Kasumi-1 (cell line): ENCODE data around the gene SMG1.

Source experiments
- DNase-seq, 2 experiments: peaks; one replicate each; lab custom pipeline; 2025; lab: John Stamatoyannopoulos, UW

Gene SMG1

DNA sequence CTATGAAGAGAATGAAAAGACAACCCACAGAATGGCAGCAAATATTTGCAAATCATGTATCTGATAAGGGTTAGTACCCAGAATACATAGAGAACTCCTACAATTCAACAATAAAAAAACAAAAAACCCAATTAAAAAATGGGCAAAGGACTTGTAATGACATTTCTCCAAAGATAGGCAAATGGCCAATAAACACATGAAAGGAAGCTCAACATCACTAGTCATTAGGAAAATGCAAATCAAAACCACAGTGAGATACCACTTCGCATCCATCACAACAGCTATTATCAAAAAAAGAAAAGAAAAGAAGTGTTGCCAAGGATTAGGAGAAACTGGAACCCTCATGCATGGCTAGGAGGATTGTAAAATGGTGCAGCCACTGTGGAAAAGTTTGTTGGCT, 79.8 kb downstream of the SMG1 start:
- DNase-seq, result no peak

DNA sequence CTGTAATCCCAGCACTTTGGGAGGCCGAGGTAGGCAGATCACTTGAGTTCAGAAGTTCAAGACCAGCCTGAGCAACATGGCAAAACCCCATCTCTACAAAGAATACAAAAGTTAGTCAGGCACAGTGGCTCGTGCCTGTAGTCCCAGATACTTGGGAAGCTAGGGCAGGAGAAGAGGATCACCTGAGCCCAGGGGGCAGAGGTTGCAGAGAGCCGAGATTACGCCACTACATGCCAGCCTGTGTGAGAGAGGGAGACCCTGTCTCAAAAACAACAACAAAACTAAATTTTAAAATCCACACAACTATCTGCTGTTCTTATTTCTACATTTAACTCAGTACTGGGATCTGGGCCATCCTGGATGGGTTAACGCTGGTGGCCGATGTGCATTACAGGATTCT, 83.6 kb downstream of the SMG1 start:
- DNase-seq, result no peak

DNA sequence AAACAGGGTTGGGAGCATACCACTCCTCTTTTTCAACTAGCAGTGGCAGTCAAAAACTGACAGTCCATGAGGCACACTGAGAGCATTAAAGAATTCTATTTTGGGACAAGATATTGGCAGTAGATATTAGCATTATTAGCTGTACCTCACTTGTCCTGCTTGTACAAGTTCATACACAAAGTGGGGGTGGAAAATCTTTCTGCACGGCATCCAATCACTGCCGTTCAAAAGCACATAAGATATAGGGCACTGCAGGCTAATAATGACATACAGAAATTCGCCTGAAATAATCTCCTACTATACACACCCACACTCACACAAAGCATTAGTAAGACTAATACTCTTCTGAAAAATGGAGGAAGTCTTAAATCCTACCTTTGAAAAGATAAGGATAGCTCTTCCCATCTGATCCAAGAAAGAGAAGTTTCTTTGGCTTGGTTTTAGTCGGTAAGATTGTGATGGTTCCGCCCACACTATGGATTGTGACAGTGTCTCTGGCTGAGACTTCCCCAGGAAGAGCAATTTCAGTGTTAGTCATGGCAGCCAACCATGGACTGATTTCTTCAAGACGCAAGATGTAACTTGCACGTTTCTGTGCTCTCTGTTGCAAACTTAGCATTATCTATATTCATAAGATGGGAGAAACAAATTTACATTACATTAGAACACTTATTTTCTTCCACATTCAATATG, 84.2 kb downstream of the SMG1 start:
- DNase-seq, result no peak

DNA sequence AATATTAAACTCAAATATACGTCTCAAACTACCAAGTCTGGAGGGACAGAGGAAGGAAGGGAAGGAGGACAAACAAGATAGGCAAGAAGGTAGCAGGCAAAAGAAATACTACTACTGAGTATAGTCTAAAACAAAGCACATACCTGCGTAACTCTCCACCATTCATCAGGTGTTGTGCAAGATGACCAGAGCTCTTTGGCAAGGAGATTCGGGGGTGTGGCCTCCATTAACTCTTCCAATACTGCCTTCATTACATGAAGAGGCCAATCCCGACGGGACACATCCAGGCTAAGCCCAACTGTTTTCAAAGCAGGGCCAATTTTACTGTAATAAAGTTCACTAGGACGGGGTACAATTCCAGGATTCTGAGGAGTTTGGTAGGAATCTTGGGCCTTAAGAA, 86.7 kb downstream of the SMG1 start:
- no peak for DNase-seq

DNA sequence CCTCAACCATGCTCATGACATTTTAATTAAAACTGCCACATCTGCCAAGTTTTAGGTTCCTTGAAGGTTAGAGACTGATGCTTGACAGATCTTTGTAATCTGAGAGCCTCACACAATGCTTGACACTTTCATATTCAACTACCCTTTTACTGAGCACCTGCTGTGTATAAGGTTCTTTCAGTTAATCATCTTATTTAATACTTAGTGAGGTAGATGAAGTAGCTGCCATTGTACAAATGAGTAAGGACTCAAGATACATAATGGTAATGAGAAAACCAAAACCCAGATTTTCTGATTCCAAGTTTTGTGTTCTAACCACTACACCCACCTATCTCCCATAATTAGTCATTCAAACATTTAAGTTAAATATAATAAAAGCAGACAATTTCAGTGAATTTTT, 89.5 kb downstream of the SMG1 start:
- no peak for DNase-seq

DNA sequence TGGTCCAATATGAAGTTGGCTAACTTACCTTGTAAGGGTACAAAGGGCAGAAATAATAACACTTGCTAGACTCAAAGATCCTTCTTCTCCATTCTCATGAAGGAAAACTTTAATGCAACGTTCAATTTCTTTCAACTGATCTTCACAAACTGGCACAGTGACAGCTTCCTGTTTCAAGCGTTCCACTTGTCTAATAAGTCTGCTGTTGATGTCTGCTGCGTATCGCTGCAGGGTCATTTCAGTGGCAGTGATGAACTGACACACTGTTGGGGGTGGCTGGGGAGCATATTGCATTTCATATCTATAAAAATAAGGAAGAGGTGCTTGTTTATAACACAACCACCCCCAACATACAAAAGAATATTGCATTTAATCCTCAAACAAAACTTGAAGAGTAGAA, 91.3 kb downstream of the SMG1 start:
- no peak for DNase-seq

DNA sequence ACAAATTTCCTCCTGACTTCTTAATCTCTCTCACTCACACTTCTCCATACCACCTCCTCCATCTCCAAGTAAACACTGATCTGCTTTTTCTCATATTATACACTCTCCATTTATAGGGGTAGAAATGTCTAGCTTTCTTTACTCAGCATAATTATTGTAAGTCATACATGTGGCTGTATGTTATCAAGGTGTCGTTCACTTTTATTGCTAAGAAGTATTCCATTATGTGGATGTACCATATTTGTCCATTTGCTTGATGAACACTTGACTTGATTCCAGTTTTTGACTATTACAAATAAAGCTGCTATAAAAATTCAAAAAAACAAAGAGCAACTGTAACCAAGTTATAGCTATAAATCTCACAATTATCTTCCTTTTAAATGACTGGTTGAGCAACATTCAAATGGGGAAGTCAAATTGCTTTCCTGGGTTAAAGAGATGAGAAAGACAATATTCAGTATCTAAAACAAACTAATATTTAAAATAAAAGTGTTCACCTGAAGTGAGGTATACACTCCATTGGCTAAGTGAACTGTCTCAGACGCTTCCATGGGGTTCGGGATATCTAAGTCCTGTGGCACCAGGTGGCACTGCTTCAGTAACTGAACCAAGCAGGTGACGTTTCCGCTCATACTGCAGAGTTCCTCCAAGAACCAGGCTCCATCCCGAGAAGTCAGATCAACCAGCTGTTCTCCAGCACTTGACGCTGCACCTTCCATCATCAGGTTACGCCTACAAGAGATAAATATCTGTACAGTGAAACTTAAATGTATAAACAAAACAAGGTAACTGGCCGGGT, 92.3 kb downstream of the SMG1 start:
- no peak for DNase-seq

DNA sequence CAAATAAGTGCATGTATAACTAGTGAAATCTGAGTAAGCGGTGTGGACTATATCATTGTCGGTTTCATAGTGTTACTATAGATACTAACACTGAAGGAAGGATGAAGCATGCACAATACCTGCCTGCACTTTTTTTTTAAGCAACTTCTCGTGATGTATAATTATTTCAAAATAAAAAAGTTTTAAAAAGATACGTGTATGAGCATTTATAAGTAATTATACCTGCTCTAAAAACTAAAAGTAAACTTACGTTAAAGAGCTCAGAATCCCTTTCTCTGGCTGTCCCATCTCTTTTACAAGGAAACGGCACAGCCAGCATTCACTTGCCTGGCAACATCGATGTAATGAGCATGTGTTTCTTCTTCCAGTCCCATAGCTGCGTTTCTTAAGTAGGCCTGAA, 93.6 kb downstream of the SMG1 start:
- DNase-seq, result no peak

DNA sequence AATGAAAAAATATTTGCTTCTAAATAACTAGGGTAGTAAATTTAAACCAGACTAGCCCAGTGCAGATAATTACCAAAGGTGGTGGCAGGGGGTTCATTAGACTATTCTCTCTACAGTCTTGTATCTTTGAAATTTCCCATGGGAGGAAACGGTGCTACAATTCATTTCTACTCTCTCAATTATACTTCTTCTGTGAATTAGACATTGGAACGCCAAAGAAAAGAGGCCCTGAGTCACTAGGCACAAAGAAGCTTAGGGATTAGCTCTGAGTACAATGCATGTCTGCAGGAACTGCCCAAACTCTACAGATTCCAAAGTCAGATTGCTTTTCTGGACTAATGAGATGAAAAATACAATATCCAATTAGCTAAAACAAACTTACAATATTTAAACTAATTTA, 94.2 kb downstream of the SMG1 start:
- DNase-seq, result no peak

DNA sequence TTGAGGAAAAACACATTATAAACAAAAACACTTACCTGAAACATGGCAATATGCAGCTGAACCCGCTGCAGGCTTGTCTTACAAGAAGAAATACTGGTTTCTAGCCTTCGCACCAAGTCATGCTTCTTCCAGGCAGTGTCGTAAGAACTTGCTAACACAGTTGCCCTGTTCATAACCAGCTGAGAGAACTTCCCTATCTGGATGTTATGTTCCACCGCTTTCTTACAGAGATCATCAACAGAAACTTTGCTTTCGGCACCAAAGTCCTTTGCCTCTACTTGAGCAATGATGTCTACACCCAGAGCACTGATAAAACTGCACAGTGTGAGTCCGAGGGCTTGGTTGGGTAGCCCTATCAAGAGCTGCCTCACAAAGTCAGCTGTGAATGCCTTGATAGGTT, 97.0 kb downstream of the SMG1 start:
- no peak for DNase-seq

DNA sequence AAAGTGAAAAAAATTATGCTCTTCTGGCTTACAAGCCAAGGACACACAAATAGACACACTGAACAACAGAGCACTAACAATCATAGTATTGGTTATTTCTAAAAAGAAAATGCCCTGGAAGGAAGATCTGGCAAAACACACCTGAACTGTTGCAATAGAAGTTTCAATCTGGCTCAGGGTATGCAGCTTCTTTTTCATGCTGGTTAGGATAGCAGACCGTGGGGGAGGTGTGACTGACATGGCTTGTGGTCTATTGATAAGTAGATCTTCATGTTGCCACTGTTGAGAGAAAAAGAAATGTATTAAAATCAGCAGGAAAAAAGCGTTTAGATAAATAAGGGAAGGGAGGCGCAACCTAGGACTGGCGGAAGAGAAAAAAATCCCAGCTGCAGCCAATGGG, 98.3 kb downstream of the SMG1 start:
- DNase-seq, result no peak

DNA sequence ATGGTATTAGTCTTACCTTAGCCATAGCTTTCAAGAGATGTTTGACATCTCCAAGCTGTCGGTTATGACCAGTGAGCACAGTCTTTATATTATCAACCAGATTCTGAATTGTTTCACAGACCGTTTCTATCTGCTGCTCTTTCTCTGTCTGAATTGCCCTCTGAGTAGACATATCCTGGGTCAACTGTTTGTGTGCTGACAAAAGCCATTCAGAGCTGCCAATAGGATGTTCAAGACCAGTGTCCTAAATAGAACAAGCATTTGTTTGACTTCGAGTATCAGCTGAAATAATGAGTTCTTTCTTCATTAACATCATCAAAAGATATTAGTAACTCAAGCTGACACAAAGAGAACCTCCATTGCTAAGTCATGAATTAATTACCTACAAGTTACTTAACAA, 109.9 kb downstream of the SMG1 start:
- no peak for DNase-seq

DNA sequence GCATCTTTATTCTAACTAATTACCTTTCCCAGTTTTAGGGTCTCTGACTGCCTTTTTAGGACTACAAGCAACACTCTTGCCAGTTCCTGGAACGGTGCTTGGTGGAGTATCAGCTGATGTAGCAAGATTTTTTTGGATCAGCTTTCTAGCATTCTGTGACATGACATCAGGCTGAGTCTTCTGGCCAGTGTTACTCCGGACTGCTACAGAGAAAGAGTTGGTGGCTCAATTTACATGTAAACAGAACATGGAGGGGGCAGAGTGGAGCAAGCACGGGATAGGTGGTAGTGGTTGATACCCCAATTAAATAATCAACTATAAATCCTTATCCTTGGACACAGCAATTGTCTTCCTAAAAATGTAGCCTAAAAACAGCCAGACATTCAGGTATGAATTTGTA, 114.3 kb downstream of the SMG1 start:
- no peak for DNase-seq

DNA sequence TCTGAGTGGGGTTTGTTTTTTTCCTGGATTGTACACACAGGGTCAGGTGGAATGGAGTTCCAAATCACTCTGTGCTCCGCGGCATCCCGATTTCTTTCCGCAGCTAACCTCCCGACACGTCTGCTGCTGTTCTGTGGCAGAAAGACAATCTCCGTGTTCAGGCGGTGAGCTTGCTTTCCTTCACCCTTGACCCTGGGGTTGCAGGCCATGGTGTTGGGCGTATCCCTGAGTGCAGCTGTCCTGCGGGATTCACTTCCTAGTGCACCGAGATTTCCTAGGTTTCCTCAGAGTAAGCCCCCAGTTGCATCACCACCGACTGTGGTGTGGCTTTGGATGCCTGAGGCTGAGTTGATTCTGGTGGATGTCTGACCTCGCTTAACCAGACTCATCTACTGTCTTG, 117.0 kb downstream of the SMG1 start:
- no peak for DNase-seq

DNA sequence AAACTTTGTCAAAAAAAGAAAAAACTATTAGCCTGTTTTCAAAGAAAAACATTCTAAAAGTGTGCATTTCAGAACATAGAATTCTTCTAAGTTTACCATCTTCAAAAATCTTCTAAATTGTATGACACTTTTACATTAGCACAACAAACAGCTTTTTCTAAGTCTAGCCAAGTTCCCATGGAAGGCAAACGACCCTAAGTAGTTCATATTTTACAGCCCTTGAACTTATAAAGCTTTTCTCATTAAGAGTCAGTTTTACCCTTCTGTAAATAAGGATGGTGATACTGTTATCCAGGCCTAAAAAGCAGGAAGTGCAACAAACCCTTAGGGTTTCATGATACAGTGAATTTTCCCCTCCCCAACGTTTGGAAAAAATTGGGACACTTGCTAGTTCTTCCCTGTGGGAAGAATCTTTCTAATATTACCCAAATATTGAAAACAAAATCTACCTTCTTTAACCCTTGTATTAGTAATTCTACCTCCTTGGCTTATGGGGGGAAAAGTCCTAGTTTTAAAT, 120.9 kb downstream of the SMG1 start:
- DNase-seq, result no peak

DNA sequence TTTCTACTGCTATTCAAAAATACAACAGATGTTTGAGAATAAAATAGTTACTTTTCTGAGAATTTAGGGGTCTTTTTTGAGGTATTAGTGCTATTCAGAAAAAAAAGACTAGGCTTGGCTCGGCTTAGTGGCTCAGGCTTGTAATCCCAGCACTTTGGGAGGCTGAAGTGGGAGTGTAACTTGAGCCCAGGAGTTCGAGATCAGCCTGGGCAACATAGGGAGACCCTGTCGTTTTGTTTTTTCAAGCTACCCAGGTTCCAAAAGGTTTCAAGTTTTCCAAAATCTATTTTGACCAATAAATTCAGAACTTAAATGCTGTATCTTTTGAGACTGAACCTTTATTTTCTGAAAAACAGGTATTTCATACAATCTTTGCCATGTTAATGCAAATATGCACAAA, 121.7 kb downstream of the SMG1 start:
- DNase-seq, result no peak

DNA sequence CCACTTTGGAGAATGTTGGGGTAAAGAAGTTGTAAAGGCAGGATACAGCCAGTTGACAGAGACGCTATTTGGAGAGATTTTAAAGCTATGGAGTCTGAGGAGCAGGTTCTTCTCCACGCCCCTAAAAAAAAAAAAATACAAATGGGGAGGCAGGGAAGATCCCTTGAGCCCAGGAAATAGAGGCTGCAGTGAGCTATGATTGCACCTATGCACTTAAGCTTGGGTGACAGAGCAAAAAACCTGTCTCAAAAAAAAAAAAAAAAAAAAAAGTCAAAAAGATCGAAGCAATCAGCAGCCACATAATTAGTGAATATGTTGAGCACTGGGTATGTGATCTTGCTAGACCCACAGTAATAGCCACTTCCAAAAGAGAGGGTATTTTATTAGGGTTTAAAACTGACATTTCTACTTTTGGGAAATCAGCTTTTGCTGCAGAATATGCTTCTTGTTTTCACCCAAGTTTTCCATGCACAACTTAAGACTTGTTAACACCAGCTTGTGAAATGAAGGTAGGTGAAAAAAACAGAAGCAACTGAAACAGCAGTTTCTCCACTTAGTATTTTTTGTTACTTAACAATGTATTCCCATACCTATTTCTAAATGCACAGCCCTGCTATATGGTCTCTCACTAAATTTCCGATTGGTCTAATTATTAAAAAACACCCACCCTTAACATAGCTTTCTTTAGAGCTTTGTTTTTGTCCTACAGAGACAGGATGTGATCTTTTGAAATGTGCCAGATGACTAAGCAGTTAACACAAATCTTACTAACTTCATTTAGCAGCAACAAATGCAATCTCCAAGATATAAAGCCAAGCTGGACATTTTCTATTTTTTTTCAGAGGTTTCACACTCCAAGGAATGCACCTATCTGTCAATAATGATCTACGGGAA, 122.4 kb downstream of the SMG1 start:
- DNase-seq, result no peak

DNA sequence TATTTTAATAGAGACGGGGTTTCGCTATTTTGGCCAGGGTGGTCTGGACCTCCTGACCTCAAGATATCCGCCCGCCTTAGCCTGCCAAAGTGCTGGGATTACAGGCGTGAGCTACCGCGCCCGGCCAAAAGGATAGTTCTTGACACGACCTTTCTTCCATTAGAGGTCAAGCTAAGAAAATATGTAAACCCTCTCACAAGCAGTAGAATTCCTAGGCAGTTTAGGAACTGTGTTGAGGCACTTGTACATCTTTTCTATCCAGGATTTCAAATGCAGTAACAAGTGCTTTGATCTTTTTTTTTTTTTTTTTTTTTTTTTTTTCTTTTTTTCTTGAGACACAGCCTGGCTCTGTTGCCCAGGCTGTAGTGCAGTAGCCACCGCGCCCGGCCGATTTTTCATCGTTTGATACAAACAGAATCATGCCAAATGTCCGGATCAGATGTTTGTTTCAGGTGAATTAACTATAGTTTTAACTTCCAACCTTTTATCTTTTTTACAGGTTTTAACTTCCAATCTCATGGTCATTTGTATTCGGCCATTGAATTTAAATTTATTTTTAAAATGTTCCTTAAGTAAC, 123.4 kb downstream of the SMG1 start:
- no peak for DNase-seq

DNA sequence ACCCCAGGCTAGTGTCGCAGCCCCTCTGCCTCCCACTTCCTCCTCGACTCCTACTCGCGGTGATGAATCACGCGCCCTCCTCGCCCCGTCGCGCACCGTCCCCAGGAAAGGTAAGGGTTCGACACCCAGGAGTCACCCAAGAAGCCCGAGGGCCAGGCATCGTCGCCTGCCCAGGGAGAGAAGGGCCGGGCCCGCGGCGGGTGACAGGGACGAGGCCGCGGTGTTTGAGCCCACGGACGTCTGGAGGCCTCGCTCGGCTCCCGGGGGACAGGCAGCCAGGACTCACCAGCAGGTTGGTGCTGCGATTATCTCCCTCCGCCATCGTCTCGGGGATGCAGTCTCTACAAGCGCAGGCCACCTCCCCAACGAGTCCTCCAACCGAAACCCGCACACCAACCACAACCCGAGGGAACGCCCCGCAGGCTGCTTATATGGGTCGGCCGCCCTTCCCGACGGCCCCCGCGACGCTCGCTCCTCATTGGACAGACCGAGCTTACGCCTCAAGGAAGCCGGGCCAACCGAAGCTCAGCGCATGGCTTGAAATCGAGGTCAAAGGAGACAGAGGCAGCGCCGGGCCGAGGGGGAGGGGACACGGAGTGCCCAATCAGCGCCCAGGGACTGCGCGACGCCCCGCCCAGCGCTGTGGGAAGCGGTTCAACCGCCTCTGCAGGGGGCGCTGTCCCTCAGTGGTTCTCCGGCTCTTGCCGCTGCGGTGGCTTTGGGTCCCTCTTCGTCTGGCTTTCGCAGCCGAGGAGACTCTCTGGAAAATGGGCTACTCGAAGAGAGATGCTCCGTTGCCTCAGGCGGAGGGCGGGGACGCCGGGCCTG, 124.8 kb downstream of the SMG1 start, which contains the start of gene ARL6IP1:
Gene ARL6IP1, minus strand, starts transcription at position 405 of the 828 bp plus-strand sequence. Its CDS starts 83 bp downstream, at position 322.
- peak; percentile 86 to 88 for DNase-seq

DNA sequence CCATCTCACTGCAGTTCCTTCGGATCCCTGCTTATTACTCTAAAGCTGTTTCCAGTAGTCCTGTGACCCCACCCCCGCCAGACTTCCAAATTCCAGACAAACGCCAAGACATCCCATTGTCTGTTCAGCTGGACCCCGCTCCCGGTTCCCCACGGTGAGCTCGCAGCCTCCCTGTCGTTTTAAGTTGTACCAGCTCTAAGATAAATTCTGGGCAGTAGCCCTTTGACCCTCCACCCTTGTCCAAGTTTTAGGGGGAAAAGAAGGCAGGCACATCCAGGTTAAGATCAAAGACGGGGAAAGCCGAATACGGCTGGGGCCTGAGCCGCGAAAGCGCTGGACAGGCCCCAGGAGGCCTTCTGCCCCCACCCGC, 125.4 kb downstream of the SMG1 start:
- DNase-seq, result no peak

DNA sequence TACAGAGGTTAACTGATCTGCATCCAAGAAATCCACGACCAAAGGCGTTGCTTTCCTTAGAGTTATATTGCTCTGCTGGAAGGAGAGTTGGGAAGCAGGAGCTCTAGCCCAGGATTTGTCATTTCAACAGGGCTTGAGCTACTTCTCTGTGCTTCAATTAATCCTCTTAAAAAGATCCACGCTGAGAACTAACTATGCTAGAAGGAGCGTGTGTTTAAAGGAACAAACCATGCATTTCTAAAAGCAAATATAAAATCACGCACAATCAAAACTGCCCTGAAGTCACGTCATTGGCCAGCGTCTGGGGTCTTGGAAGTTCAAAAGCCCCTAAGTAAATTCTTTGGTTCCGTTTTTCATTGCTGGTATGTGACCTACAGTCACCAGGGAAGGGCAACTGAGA, 125.9 kb downstream of the SMG1 start:
- DNase-seq, result no peak
